ENCODE results near the gene WDR86.

GRCh38 chr7:151424799-151425198, 15.0 kb upstream of the WDR86 start:
- no peak for TF ChIP-seq CTCF (IDR thresholded peaks at IDR 0.05; ENCODE audit: insufficient read depth, low read length)
- no peak for TF ChIP-seq POLR2AphosphoS5 (IDR thresholded peaks at IDR 0.05; ENCODE audit: low read depth)
- no peak for TF ChIP-seq GABPA (IDR thresholded peaks at IDR 0.05; ENCODE audit: low read depth)
- no peak for TF ChIP-seq REST (IDR thresholded peaks at IDR 0.05; ENCODE audit: insufficient replicate concordance, low read depth)
- no peak for TF ChIP-seq SPI1 (IDR thresholded peaks at IDR 0.05; ENCODE audit: borderline replicate concordance, low read depth)

Data from HL-60 (cell line).